Tibial nerve (tissue), 4 donors: Measurements from ENCODE around the gene RNU11. TPM values are rescaled to one million over a fixed set of nuclear protein-coding genes. Genes with fewer than 3 reads are reported as not detected.

Experiments used
- small RNA-seq: library from RNA; depleted of rRNA; stranded (forward); fragments of <200 nt; gene quantifications from one replicate; pipeline ENCODE3, GENCODE V24; 2016
- total RNA-seq, 4 donors: library from RNA; depleted of rRNA; stranded (reverse); fragments of >200 nt; gene quantifications; one replicate each; pipeline ENCODE4 v1.1.0, GENCODE V29; 2016

Gene RNU11
- total RNA-seq, 4 donors from 2014 or later, result not detected

Small RNA genes lying within 50 kb of the gene (small RNA-seq; reads per million reads assigned to genes)
- gene RF00422, result not detected
- not detected for gene RNU11

Other genes with a start within 250 kb of the RNU11 start
- 10 to 100 TPM; 13.5 to 36.9 (median 19.3) TPM for gene RCC1, start 142.6 kb upstream of the RNU11 start, total RNA-seq
- 10 to 100 TPM; 22.6 to 35.2 (median 29.3) TPM for gene TRNAU1AP, start 95.5 kb upstream of the RNU11 start, total RNA-seq
- gene RAB42, start 56.3 kb upstream of the RNU11 start, total RNA-seq, result 1 to 10 TPM in 3 of 4 donors, under 1 TPM in 1; 0.87 to 8.7 (median 1.6) TPM
- gene TAF12, start 5.5 kb upstream of the RNU11 start, total RNA-seq, result 10 to 100 TPM; 14.3 to 25.8 (median 24.0) TPM
- gene GMEB1, start 20.2 kb downstream of the RNU11 start, total RNA-seq, result 10 to 100 TPM in 2 of 4 donors, 1 to 10 TPM in 2; 7.1 to 16.2 (median 11.0) TPM
- 10 to 100 TPM; 40.4 to 42.8 (median 41.0) TPM for gene YTHDF2, start 88.3 kb downstream of the RNU11 start, total RNA-seq
- not detected for gene OPRD1, start 163.6 kb downstream of the RNU11 start, total RNA-seq